NOMO-1 (cell line): ENCODE measurements around the gene PPARGC1A.

Experiments
- DNase-seq, 2 experiments: peaks; one replicate each; lab custom pipeline; 2025; ENCODE audit not compliant: unreplicated experiment in 2 of 2; lab: John Stamatoyannopoulos, UW

Gene PPARGC1A

DNA sequence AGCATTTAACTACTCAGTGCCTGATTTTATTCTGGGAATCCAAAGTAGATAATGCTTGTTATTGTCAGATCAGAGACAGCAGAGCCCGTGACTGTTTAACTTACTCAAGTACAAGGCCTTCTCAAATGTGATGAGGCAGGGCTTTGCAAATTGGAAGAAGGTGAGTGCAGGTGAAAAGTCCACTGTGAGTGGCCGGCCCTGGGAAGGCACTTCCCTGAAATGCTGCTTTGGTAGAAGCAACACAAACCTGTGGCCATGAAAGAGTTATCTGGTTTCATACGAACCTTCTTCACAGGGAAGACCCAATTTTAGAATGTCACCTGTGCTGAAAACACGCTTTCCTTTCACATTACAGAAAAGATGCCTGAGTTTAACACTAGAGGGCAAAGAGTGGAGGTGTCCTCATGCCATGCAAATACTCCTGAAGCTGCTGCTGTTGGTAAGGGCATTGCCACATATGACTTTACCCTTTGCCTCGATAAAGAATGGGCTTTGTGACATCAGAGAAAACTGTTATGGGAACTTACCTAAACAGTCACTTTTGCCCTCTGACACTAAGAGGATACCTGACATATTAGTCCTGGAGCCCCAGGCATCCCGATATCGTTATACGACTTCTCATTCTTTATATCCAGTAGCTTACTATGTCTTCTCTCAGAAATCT is 8.0 kb downstream of the PPARGC1A start:
- DNase-seq, result no peak

DNA sequence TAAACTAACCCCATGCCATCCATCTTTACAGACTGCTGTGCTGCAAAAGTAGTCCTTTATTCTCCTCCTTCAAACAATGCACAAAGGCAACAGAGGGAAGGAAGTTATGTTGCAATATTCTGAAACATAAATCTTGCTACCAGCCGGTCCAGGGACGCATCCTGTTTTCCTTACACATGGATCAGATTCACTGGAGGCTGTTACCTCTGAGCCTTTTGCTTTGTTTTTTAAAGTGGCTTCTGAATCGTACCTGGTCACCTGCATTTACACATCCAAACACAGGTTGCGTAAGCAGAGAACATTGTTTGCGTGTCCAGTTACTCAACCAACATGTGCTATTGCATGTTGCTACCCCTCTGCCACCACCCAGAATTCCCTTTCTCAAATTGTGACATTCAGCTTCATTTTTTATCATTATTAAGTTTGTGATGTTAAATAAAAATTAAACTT is 8.8 kb downstream of the PPARGC1A start:
- DNase-seq, result peak; percentile 45 to 62

DNA sequence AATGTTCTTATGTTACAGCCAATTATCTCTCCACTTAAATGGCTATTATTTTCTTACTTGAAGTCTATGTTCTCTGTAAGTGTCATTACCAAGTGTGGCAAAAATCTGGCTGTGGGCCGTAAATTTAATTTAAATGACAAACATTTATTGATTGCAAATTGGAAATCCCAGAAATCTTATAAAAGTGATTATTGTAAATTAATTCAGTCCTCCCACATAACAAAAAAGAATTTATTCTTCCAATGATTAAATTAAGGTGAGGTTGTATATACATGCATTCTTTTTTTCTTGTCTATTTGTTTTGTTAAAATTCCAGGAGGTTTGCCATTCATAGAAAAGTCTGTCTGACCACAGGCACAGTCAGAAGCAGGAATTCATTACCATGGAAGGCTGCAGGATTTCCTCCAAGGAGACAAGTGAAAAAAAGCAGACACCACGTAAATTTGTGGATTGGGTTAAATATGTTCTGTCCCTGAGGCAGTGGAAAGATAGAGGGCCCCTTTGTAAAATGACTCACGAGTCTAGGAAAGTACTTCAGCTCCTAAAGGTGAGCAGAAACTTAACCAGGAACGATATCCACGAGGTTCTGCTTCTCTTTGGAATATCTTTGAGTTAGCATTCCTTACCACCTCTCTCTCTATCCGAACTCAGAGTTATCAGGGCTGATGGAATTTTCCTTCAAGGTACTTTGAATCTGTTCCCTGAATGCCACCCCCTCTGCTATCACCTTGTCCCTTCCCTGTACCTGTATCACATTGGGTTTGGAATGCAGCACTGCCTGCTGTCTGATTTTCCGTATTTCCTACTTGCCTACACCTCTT is 10.7 kb downstream of the PPARGC1A start:
- DNase-seq, result no peak

DNA sequence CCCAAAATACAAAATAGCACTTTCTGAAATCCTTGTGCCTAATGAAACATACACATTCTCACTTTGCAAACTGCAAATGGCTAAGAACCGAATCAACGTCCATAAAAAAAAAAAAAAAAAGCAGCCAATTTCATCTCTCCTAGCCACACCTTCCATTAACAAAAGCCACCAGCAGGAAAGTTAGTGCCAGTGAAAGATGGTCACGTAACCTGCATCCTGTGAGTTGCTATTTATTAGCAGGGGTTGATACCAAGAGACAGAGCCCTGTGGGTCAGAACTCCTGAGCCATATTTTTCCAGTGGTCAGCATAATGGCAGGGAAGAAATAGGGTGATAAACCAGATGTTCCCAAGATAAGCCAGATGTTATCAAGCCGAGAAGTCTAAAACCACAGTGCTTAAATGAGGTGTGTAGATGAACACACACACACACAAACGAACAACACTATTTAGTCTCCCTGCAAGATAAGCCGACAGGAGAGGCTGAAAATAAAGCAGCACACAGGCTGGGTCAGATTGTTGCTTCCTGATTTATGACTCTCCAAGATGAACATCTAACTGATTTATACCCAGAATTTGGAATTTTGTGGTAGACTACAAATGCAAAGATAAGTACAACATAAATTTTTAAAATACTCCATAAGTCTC is 11.5 kb downstream of the PPARGC1A start:
- DNase-seq, result no peak

DNA sequence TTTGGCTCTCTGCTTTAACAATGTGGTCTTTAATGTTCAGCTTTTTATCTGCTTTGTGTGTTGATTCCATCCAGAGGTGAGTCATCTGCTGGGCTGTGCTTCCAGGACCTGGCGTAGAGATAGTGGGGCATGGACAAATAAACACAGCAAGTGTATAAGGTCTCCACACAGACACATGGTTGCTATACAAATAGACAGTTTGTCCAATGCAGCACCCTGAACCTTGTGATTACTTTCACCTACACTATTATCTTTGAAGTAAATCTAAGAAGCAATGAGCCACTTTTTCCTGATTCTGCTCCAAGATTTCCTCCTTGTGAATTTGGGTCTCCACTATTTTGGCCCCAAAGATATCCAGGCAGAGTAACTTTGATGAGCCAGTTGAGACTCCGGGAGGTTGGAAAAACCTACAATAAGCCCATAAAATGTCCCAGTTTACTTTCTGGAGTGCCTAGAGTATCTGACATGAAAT is 12.1 kb downstream of the PPARGC1A start:
- no peak for DNase-seq

DNA sequence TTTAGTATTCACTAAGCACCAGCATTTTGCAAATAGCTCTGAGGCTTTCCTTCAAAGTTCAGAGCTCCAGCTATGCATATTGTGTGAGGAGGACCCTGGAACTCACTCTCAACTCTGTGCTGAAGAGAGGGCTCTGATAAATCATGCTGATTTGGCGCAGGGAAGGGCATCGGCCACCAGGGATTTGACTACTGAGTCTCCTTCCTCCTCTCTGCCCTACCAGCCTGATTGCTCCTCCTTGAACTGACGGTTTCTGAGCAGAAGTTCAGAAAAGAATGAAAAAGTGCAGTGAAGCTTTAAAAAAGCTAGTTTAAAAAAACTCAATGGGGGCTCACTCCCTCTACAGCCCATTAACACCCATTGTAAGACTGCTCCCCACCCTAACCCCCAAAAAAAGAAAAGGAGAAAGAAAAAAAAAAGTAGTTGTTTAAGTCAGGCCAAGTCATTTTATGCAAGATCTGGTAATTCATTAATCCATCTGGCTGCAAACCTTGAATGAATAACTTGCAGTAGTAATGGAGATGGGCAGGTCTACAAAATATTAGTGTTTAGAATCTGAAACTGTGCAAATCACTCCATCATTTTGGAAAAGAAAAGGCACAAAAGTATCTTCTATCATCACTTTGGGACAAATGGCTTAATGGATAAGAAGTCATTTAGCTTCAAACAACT is 13.3 kb downstream of the PPARGC1A start:
- DNase-seq, result no peak

DNA sequence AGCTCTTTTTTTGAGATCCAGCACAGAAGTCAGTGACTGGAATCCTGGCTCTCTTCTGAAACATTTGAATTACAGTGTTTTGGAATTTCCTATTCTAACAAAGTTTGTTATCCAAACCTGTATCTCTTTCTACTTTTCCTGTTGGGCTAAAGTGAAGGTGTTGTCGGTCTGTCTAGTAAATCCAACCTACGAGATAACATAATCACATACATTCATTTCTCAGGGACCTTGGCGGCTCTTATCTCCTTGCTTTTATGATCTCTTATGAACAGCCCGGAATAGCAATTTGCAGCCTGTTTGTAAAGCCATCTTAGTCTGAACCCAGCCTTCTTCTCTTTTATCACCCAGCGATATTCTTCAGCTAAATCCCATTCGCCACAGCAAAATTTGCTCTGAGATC is 14.5 kb downstream of the PPARGC1A start:
- DNase-seq, result no peak

DNA sequence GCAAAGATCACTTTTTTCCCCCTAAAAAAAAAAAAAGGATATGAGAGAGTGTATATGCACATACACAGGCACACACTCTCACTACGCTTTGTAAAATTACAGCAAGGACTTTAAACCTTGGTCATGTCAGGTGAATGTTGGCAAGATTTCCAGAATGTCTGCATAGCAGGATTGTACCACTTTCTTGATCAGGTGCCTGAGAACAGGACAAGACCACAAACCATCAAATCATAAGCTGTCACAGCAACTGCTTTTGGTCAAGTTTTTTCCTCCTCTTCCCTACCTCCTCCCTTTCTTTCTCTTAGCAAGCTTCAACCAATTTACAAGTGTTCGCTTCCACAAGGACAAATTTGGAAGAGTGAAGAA is 15.3 kb downstream of the PPARGC1A start:
- DNase-seq, result no peak

DNA sequence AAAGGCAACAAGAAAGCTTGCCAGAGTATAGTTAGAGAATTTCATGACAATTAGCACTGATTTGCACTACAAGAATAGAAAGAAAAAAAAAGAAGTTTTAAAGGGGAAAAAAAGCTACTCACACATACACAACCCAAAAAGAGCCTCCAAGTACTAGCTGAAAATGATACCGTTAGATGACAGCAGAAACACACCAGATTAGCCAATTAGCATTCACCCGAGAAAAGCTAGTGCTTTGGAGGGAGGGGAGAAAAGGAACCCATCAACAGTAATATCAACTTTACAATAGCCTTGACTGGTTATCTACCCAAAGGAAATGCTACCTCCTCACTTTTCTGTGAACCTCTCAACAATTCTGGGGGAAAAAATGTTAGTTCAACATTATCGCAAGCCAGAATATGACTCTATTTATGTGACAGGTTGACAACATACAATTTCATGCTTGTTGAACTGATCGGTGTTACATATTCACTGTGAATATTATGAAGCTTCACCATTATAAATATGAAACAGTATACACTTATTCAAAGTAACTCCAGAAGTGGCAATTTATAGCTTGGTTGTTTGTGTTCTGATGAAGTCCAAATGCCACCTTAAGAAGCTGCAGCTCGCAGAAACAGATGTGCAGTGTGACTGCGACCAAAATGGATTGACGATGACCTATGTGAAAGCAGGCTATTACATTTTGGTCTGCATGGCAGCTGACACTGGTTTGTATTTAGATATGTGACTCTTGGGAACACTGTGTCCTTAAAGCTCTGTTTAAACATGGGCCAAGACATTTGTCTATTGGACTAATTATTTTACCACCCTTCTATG is 15.9 kb downstream of the PPARGC1A start:
- DNase-seq, result no peak

DNA sequence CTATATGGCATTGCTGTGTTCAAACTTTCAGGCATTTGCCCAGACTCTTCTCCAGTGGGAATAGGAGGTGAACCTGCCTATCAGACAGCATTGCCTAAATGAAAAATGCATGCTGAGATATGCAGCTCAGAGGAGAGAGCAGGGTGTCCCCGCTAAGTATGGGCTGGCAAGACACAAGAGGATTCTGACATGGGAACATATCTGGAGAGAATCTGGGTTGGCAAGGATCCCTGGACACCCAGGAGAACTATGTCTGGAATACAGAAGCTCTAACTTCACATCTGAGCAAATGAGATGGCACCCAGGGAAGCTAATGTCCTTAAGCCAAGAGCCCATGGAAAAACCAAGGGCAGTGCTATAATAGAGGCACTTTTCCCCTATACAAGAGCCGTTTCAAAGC is 18.4 kb downstream of the PPARGC1A start:
- no peak for DNase-seq

DNA sequence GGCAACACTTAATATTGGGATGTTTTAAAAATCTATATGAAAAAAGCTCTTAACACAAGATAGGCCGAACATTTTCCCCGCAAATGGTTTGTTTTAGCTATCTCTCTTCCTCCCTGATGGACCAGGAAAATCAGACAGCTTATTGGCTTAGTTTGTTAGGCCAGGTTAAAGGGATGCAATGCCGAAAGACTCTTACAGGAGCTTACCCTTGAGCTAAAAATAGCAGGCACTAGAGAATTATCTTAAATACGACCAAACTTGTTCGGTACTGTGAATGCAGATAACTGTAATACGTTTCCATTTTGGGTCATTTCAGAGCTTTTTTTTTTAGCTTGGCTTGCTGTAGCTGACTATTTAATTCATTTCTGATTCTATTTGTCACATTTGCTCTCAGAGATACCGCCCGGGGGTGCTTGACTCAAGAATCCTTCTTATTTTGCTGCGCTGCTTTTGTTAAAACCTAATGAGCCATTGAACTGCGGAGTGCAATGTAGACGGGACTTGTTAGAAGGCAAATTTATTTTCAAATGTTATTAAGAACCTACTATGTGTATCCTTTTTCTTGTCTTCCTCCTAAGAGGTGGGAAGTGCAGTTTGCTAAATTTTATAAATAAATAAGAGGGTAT is 23.3 kb downstream of the PPARGC1A start:
- no peak for DNase-seq

DNA sequence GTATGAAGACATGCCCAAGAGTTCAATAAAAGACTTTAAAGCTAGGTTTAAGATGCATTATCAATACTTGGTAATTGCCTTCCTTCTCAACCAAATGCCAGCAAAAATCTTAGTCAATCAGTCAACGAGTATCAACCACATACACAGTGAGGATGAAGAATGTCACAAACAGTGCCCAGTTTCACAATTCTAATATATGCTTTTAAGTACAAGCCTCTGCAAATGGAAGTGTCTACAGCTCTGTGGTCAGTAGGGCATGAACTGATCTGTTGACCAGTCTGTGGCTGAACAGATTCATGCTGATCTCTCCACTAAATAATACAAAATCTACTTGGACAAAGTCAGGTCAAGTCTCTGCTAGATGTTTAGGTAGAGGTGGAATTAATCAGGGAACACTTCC is 27.9 kb downstream of the PPARGC1A start:
- DNase-seq, result peak in 1 of 2 experiments; percentile 28

DNA sequence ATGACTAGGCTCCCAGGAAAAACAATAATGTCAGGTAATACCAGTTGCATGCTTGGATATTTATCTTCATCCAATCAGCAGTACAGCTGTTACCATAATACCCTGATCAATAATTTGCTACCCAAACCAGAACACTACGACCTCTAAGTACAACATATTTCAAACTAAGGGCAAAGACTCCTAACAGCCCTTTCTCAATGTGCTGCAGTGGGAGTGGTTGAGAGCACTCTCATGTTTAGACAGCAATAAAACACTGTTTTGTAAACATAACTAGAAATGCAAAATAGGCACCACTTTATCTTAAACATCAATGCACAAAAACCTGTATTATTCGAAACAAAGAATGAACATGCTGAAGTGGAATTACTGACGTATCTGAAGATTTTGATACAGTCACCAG is 28.9 kb downstream of the PPARGC1A start:
- DNase-seq, result no peak

DNA sequence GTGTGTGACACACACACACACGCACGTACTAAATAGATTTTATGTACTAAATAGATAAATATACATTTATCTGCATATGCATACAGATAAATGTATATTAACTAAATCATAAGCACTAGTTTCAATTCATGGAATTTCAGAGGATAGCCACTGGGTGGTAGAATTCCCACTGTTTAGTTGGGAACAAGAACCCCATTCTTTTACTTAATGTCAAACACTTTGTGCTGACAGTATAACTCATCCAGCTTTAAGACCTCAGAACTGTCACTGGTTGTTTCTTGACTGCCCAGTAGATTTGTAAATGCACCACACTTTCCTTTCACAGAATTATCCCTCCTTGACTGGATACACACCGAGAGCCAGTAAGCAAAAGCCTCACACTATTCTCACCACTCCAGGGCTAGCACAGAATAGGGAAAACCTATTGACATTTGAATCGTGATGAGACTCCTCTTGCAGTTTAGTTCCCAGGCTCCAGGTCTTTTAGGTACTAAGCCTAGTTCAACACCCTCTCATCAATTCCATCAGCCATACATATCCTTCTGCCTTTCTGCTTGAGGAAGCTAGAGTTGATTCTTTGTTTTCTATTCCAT is 32.4 kb downstream of the PPARGC1A start:
- no peak for DNase-seq

DNA sequence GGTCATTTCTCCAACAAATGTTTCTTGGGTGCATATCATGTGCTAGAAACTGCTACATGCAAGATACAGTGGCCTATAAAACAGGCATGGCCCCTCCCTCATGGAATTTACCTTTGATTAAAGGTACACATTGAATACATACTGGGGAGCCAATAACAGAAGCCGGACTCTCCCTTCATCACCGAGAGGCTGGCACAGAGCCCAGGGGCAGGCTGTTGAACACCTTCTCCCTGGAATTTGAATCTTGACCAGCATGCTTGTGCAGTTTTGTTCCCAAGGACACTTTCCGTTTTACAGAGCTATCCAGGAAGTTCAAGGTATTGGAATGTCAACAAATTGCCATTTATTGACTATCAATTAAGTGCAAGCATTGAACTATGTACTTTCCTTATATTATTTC is 33.2 kb downstream of the PPARGC1A start:
- no peak for DNase-seq

DNA sequence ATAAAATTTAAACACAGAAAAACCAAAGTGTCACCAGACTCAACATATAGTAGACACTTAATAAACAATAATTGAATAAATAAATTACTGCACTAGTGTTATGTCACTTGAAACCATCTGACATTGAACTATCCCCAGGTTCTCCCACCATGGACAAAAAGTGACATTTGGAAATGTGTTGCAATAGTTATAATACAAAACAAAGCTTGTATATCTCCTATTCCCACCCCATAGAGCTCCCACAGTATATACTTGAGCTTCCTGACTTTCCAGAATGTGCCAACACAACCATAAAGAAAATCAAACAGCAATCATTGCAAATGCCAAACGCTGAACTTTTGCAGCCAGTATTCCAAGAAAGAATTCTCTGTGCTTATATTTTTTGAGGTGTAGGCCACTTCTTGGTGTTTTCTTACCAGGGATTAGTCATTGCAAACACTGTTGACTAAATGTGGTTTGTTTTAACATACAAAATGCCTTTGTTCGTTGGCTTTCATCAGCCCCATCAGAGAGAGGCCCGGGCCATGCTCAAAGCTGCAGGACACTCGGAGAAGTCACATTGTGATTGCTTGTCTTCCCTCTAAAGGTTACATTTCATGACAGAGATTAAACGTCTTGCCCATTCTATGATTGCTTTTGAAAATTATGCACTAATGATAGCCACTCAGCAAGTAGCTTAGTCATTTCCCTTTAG is 33.8 kb downstream of the PPARGC1A start:
- peak in 1 of 2 experiments; percentile 21 for DNase-seq

DNA sequence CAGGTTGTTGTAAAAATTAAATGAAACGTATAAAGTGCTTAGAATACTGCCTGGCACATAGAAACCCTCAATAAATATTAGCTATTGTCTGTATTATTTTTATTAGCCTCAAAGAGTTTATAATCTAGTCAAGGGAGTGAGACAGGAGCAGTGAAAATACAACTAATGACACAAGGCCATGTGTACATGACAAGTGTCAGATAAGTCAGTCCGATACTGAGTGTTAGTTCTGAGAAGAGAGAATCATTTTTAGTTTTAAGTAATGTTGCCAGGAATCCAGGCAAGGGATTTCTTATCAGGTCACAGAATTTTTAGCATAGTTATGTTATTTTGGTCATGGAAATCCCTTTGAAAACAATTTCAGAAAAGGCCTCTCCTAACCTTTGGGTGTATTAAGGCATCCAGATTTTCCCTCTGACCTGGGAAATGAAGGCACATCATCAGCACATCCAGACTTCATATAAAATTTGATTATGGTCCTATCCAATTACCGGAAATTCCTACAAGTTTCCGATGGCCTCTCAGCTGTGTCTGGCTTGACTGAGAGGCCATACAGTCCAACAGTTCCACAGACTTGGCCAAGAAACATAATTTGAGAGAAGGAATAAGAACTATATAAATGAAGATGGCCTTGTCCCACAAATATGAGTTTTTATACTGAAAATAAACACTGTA is 35.7 kb downstream of the PPARGC1A start:
- DNase-seq, result no peak

DNA sequence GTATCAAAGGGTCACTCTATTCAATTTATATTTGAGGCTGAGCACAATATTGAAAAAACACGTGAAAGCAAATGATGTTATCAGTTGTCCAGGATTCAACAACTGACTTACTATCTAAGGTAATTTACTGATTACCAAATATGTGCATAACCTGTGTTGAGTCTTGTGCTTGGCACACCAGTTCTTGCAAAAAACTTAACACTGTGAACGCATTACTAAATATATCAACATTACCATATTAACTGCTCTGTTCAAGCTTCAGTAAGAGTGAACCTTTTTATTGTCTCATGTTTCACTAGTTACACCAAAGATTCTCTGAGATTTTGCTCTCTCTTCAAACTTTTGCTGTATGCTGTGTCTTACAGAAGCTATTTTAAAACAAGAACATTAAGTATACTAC is 38.4 kb downstream of the PPARGC1A start:
- DNase-seq, result no peak
